HEK293T (cell line): ENCODE results near the gene SERINC3.

Experiments used
- CTCF ChIA-PET: fragments of 350-600 bp; formaldehyde crosslinking; extraction: SDS; loops from one replicate; lab custom pipeline; 2021; ENCODE audit warnings: antibody characterized with exemption, inconsistent platforms; lab: Yijun Ruan, JAX
- POLR2A ChIA-PET: fragments of 350-600 bp; formaldehyde crosslinking; extraction: SDS; loops from one replicate; lab custom pipeline; 2020; ENCODE audit warnings: antibody characterized with exemption, inconsistent platforms; lab: Yijun Ruan, JAX
- DNase-seq: peaks from one replicate; pipeline ENCODE4 v3.0.0; 2012; ENCODE audit warnings: mixed read lengths; ENCODE audit errors: extremely low spot score
- ARNT ChIP-seq: fragments of 450-650 bp; IDR thresholded peaks from 2 replicates; pipeline ENCODE4 v1.6.1; 2017; ENCODE audit warnings: mild to moderate bottlenecking
- BHLHE40 ChIP-seq: fragments of 450-650 bp; IDR thresholded peaks from 2 replicates; pipeline ENCODE4 v1.6.1; 2016; ENCODE audit warnings: mild to moderate bottlenecking, moderate library complexity, borderline replicate concordance
- CTBP1 ChIP-seq: fragments of 450-650 bp; IDR thresholded peaks from 2 replicates; pipeline ENCODE4 v1.6.1; 2016; ENCODE audit warnings: borderline replicate concordance
- ELF4 ChIP-seq: fragments of 450-650 bp; IDR thresholded peaks from 2 replicates; pipeline ENCODE4 v1.6.1; 2017; ENCODE audit warnings: antibody characterized with exemption
- FOXA1 ChIP-seq: fragments of 450-650 bp; IDR thresholded peaks from 2 replicates; pipeline ENCODE4 v1.6.1; 2016; ENCODE audit warnings: mild to moderate bottlenecking
- FOXK2 ChIP-seq: fragments of 450-650 bp; IDR thresholded peaks from 2 replicates; pipeline ENCODE4 v1.6.1; 2016; ENCODE audit warnings: mild to moderate bottlenecking
- FOXM1 ChIP-seq: fragments of 450-650 bp; IDR thresholded peaks from 2 replicates; pipeline ENCODE4 v1.6.1; 2017; ENCODE audit warnings: mild to moderate bottlenecking, borderline replicate concordance
- HDGF ChIP-seq: fragments of 450-650 bp; IDR thresholded peaks from 2 replicates; pipeline ENCODE4 v1.6.1; 2017; ENCODE audit warnings: antibody characterized with exemption, borderline replicate concordance
- L3MBTL2 ChIP-seq: fragments of 450-650 bp; conservative IDR thresholded peaks from 2 replicates; pipeline ENCODE4 v1.6.1; 2016; ENCODE audit warnings: mild to moderate bottlenecking
- LEF1 ChIP-seq: fragments of 450-650 bp; IDR thresholded peaks from 2 replicates; pipeline ENCODE4 v1.6.1; 2017; ENCODE audit warnings: mild to moderate bottlenecking, borderline replicate concordance
- NFRKB ChIP-seq: fragments of 450-650 bp; IDR thresholded peaks from 2 replicates; pipeline ENCODE4 v1.6.1; 2016; ENCODE audit warnings: mild to moderate bottlenecking, moderate library complexity
- PKNOX1 ChIP-seq: fragments of 450-650 bp; IDR thresholded peaks from 2 replicates; pipeline ENCODE4 v1.6.1; 2016
- SP1 ChIP-seq: fragments of 450-650 bp; IDR thresholded peaks from 2 replicates; pipeline ENCODE4 v1.6.1; 2017
- SUZ12 ChIP-seq: fragments of 450-650 bp; IDR thresholded peaks from 2 replicates; pipeline ENCODE4 v1.6.1; 2016; ENCODE audit warnings: mild to moderate bottlenecking
- TARDBP ChIP-seq: fragments of 450-650 bp; IDR thresholded peaks from 2 replicates; pipeline ENCODE4 v1.6.1; 2016
- ZNF384 ChIP-seq: fragments of 450-650 bp; IDR thresholded peaks from 2 replicates; pipeline ENCODE4 v1.6.1; 2016

The SERINC3 gene

GRCh38 chr20:44537993-44538392 lies 16.1 kb upstream of the SERINC3 start:
- ChIA-PET POLR2A (interaction anchor here (1.2 kb wide), 1 partner anchor 17 kb away, joined by 3 read pairs; no protein-coding TSS in a partner anchor), CTCF (interaction anchor here (0.6 kb wide), 1 partner anchor 33 kb away, joined by 3 read pairs; no protein-coding TSS in a partner anchor)
- TF ChIP-seq FOXK2 (no peak), CTBP1 (no peak), SUZ12 (no peak), ZNF384 (no peak), ELF4 (no peak), L3MBTL2 (no peak), SP1 (no peak), TARDBP (no peak), BHLHE40 (no peak), ARNT (no peak)
- no peak for DNase-seq

- no peak for TF ChIP-seq TARDBP
- no peak for TF ChIP-seq ZNF384
- no peak for TF ChIP-seq FOXA1
- no peak for TF ChIP-seq BHLHE40
- no peak for TF ChIP-seq HDGF
- no peak for TF ChIP-seq ARNT
- no peak for DNase-seq
- POLR2A ChIA-PET: no interaction called here
- CTCF ChIA-PET: no interaction called here
Observed at GRCh38 chr20:44536175-44536574, 14.3 kb upstream of the SERINC3 start.

GRCh38 chr20:44533928-44534327 lies 12.1 kb upstream of the SERINC3 start:
- CTCF ChIA-PET: no interaction called here
- POLR2A ChIA-PET: interaction anchor here (1.4 kb wide), 1 partner anchor 13 kb away, joined by 4 read pairs; the partner anchor contains the start of gene SERINC3
- no peak for TF ChIP-seq PKNOX1
- no peak for DNase-seq

- CTCF ChIA-PET: no interaction called here
- DNase-seq: no peak
- TF ChIP-seq L3MBTL2: no peak
- TF ChIP-seq FOXK2: no peak
- no peak for TF ChIP-seq SP1
- no peak for TF ChIP-seq PKNOX1
- TF ChIP-seq TARDBP: no peak
- no peak for TF ChIP-seq SUZ12
- no peak for TF ChIP-seq LEF1
- no peak for TF ChIP-seq BHLHE40
- TF ChIP-seq ARNT: no peak
- no peak for TF ChIP-seq NFRKB
- no peak for TF ChIP-seq FOXM1
- TF ChIP-seq ZNF384: no peak
- no peak for TF ChIP-seq FOXA1
- POLR2A ChIA-PET: no interaction called here
Observed at GRCh38 chr20:44532981-44533331, 11.1 kb upstream of the SERINC3 start.

- POLR2A ChIA-PET: no interaction called here
- CTCF ChIA-PET: no interaction called here
- TF ChIP-seq L3MBTL2: 0 out of 2 replicates have a peak, but pooled peaks have one; percentile 17
- TF ChIP-seq ELF4: no peak
- DNase-seq: no peak
Observed at GRCh38 chr20:44532259-44532980, 10.6 kb upstream of the SERINC3 start.

- ChIA-PET CTCF (no interaction called here), POLR2A (no interaction called here)
- TF ChIP-seq ARNT (no peak), CTBP1 (no peak), ZNF384 (no peak), PKNOX1 (no peak), LEF1 (no peak), L3MBTL2 (no peak), TARDBP (no peak), HDGF (no peak), FOXK2 (no peak), FOXM1 (no peak), SP1 (no peak), NFRKB (no peak)
- no peak for DNase-seq
Observed at GRCh38 chr20:44528309-44528708, 6.4 kb upstream of the SERINC3 start.

GRCh38 chr20:44527716-44528199 lies 5.9 kb upstream of the SERINC3 start:
- CTCF ChIA-PET: no interaction called here
- no peak for DNase-seq
- POLR2A ChIA-PET: interaction anchor here (1.8 kb wide), 1 partner anchor 106 kb away, joined by 3 read pairs; no protein-coding TSS in a partner anchor
- TF ChIP-seq L3MBTL2: no peak
